Cardiac fibroblast (primary cell): Measurements from ENCODE around the gene D2HGDH.

ENCODE experiments used
- DNase-seq, 2 donors: peaks; one replicate each; pipeline versions ENCODE4 v3.0.0 to v3.0.0-alpha.2; 2010; ENCODE audit warnings: low read depth in 2 of 2
- H3K4me3 ChIP-seq, 2 donors: replicated peaks in 1 of 2; 1 replicate in 1 of 2; 2 replicates in 1 of 2; pipeline ENCODE4 v1.5.1; 2011; ENCODE audit warnings: low read depth in 2 of 2, low read length in 2 of 2, mild to moderate bottlenecking in 2 of 2, moderate library complexity in 1 of 2
- TF ChIP-seq, protein P1 (sequence below): IDR thresholded peaks from one replicate; pipeline ENCODE4 v1.5.1; 2011; ENCODE audit warnings: low read depth, mild to moderate bottlenecking, low read length, inconsistent platforms

The D2HGDH gene

DNA sequence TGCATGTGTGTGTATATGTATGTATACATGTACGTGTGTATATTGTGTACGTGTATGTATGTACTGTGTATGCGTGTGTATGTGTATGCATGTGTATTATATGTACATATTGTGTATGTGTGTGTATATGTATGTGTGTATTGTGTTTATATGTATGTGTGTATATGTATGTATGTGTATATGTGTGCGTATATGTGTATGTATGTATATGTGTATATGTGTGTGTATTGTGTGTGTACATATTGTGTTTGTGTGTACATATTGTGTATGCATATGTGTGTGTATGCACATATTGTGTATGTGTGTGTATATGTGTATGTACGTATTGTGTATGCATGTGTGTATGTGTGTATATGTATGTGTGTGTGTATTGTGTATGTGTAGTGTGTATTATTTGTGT is 59.0 kb downstream of the D2HGDH start:
- no peak overlapping the region for H3K4me3 ChIP-seq
- no peak for DNase-seq
- TF ChIP-seq, protein P1, sequence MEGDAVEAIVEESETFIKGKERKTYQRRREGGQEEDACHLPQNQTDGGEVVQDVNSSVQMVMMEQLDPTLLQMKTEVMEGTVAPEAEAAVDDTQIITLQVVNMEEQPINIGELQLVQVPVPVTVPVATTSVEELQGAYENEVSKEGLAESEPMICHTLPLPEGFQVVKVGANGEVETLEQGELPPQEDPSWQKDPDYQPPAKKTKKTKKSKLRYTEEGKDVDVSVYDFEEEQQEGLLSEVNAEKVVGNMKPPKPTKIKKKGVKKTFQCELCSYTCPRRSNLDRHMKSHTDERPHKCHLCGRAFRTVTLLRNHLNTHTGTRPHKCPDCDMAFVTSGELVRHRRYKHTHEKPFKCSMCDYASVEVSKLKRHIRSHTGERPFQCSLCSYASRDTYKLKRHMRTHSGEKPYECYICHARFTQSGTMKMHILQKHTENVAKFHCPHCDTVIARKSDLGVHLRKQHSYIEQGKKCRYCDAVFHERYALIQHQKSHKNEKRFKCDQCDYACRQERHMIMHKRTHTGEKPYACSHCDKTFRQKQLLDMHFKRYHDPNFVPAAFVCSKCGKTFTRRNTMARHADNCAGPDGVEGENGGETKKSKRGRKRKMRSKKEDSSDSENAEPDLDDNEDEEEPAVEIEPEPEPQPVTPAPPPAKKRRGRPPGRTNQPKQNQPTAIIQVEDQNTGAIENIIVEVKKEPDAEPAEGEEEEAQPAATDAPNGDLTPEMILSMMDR, result no peak

DNA sequence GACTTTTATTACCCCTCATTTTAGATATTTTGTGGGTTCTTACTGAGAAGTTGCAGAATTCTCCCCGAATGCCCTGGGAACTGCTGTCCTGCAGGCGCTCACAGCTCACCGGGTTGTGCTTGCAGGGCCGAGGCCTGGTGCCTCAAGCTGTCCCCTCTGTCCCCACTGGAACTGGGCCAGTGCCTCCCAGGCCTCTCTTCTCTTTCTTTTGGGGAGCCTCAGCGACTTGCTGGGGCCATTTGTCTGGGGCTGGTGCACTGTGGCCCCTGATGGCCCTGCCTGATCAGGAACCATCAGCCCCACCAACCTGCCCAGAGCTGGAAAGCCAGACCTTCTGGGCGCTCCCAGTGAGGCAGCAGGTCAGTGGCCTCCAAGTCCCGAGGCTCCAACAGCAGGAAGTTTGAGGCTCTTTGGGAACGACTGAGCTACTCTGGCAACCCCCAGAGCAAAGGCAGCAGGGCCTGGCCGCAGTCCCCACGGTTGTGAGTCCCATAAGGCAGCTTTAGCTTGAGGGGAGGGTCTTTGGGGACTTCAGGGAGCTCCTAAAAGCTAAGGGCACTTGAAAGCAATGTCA is 59.9 kb downstream of the D2HGDH start:
- no peak for DNase-seq

DNA sequence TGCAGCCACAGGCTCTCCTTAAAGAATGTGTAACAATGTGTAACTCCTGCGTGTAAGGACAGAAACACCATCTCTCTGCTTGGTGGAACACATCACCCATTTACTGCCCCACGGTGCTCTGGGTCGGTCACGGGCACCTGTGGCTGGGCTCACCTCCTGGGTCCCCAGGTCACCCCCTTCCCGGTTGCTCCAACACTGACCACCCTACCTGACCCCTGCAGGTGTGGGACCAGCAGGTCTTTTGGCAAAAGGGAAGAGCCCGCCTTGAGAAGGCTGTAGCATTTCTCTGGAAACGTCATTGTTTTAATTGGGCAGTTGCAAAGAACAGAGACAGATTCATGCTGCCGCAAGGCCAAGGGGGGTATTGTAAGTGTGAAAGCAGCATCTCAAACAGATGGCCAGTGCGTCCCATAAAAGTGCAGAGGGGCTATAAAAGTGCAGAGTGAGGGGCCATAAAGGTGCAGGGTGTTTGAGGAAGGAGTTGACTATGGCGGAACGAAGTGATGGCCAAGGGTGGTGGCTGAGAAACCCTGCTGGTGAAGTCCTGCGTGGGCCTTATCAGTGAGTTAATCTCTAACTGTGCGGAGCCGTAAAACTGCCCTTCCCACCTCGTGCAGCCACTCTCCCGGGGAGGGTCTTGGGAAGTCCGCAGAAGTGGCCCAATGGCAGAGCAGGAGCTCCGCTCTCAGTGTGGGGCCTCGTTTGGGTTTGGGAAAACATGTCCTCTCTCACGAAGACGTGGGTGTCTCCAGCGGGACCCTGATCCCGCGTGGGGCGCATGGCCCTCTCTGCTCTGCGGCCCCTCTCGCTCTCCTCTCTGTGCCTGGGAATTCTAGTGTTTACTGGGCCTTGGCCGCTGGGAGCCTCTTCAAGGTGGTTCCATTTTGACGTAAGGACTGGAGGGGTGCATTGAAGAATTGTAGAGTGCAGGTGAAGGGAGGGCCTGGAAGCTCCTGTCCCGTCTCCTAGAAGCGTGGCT is 60.9 kb downstream of the D2HGDH start:
- H3K4me3 ChIP-seq, result no peak overlapping the region
- TF ChIP-seq, protein P1, result no peak
- no peak for DNase-seq

More for the DNA sequence above, 59.9 kb downstream of the D2HGDH start:
- H3K4me3 ChIP-seq, result no peak overlapping the region
- TF ChIP-seq, protein P1, result no peak

DNA sequence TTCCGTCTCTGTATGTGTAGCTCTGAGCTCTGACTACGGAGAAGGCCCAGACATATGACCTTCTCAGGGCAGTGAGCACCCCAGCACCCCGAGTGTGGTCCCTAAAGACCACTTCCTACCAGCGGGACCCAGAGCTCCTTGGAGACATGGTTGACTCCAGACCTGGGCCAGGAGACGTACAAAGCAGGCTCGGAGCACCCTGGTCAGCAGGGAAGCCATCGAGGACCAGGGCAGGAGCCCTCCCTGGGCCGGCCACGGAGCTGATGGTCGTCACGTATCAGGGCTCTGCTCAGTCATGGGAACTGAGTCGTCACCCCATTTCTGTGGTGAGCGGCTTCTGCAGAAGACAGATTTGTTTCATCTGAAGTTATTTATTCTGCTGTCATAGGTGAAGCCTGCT is 61.8 kb downstream of the D2HGDH start:
- no peak overlapping the region for H3K4me3 ChIP-seq
- DNase-seq, result no peak
- TF ChIP-seq, protein P1, result no peak

DNA sequence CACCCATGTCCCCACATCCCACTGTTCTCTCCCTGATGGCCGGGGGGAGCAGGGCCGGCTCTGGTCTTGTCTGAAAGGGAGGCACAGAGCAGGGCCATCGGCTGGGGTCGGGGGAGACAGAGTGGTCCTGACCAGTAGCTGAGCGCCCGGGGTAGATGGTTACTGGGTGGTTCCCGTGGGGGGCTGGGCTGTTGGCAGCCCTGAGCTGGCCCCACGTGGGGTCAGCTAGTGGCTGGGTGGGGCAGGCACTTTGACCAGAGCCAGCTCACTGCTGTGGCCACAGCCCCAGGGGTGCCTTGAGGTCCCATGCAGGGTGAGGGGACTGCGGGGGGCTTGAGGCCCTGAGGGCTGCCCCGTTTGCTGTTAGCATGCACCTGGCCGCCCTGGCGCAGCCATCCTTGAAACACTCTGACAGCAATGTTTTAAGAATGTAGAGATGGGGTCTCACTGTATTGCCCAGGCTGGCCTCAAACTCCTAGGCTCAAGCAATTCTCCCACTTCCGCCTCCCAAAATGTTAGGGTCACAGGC is 62.2 kb downstream of the D2HGDH start:
- no peak for DNase-seq
- TF ChIP-seq, protein P1, result no peak
- H3K4me3 ChIP-seq, result no peak overlapping the region

DNA sequence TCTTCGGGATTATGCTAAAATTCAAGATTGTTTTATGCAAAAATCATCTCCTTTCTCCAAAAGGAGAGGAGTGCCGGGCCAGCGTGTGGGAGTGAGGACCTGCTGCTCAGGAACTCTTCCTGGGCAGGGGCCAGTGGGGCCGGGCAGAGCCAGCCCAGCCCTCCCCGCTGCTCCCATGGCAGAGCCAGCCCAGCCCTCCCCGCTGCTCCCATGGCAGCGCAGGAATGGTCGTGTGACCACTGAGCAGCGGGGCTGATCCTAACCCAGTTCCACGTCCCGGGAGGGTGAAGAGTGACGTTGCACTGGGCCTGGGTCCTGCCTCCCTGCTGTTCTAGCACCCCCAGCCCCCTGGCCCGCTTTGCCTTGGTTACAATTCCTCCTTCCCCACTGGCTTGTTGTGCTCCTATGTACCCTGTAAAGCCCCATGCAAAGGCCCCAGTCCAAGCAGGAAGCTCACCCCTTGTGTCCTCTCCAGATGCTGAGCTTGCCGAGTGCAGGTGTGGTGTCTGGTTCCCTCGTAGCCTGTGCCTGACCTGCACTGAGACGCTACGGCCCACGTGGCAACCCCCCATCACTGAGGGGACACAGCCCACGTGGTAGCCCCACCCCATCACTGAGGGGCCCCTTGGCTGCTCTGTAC is 63.1 kb downstream of the D2HGDH start:
- TF ChIP-seq, protein P1, result no peak
- H3K4me3 ChIP-seq, result no peak overlapping the region
- no peak for DNase-seq
